ENCODE results near the gene DHX30.
"Not testable (repeated sequence)": the region's sequence is repeated elsewhere in the genome, so short reads cannot be mapped to it uniquely, and the experiment has no call there.

DHX30 gene

GRCh38 chr3:47854267-47854666 lies 51.3 kb downstream of the DHX30 start:
- DNase-seq: no peak

GRCh38 chr3:47854720-47855455 lies 52.0 kb downstream of the DHX30 start:
- no peak for DNase-seq

- DNase-seq: no peak
Measured at GRCh38 chr3:47855461-47856383, 52.8 kb downstream of the DHX30 start.

GRCh38 chr3:47856669-47857068 lies 53.7 kb downstream of the DHX30 start:
- no peak for DNase-seq

- no peak for DNase-seq
Measured at GRCh38 chr3:47857151-47857550, 54.2 kb downstream of the DHX30 start.

- DNase-seq: no peak
Measured at GRCh38 chr3:47859956-47860605, 57.1 kb downstream of the DHX30 start.

- no peak for DNase-seq
Measured at GRCh38 chr3:47863391-47864128, 60.6 kb downstream of the DHX30 start.

GRCh38 chr3:47865192-47865591 lies 62.3 kb downstream of the DHX30 start:
- no peak for DNase-seq

GRCh38 chr3:47867451-47868044 lies 64.6 kb downstream of the DHX30 start:
- no peak for DNase-seq

GRCh38 chr3:47868306-47868705 lies 65.4 kb downstream of the DHX30 start:
- no peak for DNase-seq

GRCh38 chr3:47870156-47870555 lies 67.2 kb downstream of the DHX30 start:
- DNase-seq: no peak

GRCh38 chr3:47870702-47871260 lies 67.8 kb downstream of the DHX30 start:
- no peak for DNase-seq

- no peak for DNase-seq
Measured at GRCh38 chr3:47871389-47871788, 68.5 kb downstream of the DHX30 start.

- no peak for DNase-seq
Measured at GRCh38 chr3:47872916-47873315, 70.0 kb downstream of the DHX30 start.

- no peak for DNase-seq
Measured at GRCh38 chr3:47874438-47874837, 71.5 kb downstream of the DHX30 start.

GRCh38 chr3:47874913-47875312 lies 72.0 kb downstream of the DHX30 start:
- no peak for DNase-seq

- DNase-seq: peak; percentile 48
Measured at GRCh38 chr3:47877290-47877689, 74.4 kb downstream of the DHX30 start.

- DNase-seq: no peak
Measured at GRCh38 chr3:47877719-47878118, 74.8 kb downstream of the DHX30 start.

GRCh38 chr3:47882338-47882737 lies 79.4 kb downstream of the DHX30 start:
- no peak for DNase-seq

- no peak for DNase-seq
Measured at GRCh38 chr3:47884603-47885002, 81.7 kb downstream of the DHX30 start.

- DNase-seq: no peak
Measured at GRCh38 chr3:47885168-47885567, 82.2 kb downstream of the DHX30 start.

GRCh38 chr3:47887991-47888390 lies 85.1 kb downstream of the DHX30 start:
- not testable (repeated sequence) for DNase-seq

All from fibroblast of skin of back (primary cell).